DMS 273 treated with DMSO at 0.1 percent for 48 hours (cell line): ENCODE data around the gene MXRA7.
"Not testable (repeated sequence)": the region's sequence is repeated elsewhere in the genome, so short reads cannot be mapped to it uniquely, and the experiment has no call there.

Experiments
- DNase-seq: peaks from one replicate; lab custom pipeline; 2025; lab: John Stamatoyannopoulos, UW

MXRA7 gene, protein sequence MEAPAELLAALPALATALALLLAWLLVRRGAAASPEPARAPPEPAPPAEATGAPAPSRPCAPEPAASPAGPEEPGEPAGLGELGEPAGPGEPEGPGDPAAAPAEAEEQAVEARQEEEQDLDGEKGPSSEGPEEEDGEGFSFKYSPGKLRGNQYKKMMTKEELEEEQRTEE

GRCh38 chr17:76710863-76711611 lies at the start of gene MXRA7:
MXRA7 (minus strand) TSS chr17:76710965; CDS start chr17:76710946, 19 bp downstream.
- DNase-seq, result peak; percentile 30

GRCh38 chr17:76758570-76758969 lies 47.8 kb upstream of the MXRA7 start:
- no peak for DNase-seq

DNA sequence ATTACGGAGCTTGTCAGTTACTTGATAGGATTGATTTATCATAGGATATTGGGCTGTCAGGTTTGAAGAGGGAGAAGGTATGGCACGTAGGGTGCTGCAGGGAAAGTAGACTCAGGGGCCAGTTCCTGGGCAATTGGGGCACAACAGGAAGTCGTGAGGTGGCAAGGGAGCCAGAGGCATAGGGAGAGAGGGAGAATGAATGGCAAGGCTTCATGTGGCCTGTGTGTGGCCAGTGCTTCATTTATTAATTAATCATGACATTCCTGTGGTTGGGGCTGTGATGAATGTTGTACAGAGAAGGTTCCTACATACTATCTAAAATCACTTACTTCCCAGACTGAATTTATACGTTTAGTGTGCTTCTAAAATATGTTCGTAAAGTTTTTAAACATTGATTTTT lies 46.5 kb upstream of the MXRA7 start:
- no peak for DNase-seq

DNA sequence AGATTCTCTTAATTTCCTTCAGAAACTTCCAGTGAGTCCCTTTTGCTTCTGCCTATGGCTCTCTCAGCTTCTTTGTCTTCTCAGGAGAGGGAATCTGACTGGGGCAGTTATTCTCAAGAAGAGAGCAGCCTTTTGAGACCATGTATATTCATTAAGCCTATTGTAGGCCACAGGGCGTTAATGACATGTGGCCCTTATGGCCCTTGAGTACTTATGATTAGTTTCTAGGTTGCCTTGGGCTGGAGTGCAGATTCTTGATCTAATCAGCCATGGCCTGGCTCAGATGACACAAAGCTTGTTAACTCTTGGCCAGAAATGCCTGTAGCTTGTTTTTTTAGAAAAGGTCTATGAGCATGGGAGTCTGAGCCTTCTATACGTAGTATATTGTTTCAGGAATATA lies 44.5 kb upstream of the MXRA7 start:
- no peak for DNase-seq

DNA sequence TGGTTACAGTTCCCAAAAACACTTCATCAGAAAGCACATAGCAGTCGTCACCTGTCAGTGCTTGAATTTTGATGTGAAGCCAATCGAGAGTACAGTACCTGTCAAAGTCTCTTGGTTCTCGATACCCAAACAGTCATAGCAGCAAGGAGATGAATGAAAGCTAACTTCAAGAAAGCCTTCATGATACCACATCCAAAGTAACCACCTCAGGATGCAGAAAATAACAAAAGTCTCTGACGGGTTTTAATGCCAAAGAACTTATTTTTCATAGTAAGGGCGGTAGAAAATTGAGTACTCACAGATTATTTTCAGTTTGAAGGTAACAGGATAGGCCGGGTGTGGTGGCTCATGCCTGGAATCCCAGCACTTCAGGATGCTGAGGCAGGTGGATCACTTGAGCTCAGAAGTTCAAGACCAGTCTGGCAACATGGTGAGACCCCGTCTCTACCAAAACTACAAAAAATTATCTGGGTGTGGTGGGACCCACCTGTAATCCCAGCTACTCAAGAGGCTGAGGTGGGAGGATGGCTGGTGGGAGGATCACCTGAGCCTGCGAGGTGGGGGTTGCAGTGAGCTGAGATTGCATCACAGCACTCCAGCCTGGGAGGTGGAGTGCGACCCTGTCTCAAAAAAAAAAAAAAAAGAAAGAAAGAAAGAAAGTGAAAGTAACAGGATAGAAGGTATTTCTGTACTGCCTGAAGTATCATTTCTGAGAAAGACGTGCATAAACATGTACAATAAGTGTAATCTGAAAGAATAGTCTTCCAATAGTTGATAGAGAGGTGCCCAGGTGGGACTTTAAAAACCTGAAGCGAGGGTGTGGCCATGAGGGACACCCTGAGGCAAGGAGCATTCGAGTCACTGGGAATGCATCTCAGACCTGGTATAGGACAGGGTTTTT lies 42.5 kb upstream of the MXRA7 start:
- no peak for DNase-seq

- no peak for DNase-seq
Measured at GRCh38 chr17:76752006-76752405, 41.2 kb upstream of the MXRA7 start.

DNA sequence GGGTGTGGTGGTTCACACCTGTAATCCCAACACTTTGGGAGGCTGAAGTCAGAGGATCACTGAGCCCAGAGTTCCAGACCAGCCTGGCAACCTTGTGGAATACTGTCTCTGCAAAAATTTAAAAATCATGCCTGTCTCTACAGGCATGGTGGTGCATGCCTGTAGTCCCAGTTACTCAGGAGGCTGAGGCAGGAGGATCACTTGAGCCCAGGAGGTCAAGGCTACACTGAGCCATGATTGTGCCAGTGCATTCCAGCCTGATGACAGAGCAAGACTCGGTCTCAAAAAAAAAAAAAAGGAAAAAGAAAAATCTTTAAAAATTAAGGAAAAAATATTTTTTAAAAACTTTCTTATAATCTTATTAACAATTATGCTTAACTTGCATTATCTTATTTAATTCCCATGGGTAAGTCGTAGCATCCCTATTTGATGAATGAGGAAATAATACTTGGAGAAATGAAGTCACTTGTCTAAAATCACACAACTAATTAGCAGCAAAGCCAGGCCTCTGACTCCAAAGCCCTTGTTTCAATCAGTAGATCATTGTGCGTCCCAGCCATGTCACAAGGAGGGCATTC lies 40.7 kb upstream of the MXRA7 start:
- DNase-seq, result no peak

DNA sequence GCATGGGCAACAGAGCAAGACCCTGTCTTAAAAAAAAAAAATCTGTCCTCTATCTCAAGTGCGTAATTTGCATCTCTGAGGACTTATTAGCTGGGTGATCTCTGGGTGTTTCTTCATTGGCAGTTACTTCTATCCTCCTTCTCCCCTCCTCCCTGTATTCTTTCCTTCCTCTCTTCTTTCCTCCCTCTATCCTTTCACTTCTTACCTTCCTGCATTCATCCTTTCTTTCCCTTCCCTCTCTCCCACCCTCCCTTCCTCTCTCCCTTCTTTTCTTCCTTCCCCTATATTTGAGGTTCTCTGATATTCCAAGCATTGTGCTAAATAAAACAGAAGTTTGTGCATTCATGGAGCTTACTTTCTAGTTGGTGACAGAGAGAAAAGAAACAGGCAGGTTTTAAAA lies 37.9 kb upstream of the MXRA7 start:
- no peak for DNase-seq

DNA sequence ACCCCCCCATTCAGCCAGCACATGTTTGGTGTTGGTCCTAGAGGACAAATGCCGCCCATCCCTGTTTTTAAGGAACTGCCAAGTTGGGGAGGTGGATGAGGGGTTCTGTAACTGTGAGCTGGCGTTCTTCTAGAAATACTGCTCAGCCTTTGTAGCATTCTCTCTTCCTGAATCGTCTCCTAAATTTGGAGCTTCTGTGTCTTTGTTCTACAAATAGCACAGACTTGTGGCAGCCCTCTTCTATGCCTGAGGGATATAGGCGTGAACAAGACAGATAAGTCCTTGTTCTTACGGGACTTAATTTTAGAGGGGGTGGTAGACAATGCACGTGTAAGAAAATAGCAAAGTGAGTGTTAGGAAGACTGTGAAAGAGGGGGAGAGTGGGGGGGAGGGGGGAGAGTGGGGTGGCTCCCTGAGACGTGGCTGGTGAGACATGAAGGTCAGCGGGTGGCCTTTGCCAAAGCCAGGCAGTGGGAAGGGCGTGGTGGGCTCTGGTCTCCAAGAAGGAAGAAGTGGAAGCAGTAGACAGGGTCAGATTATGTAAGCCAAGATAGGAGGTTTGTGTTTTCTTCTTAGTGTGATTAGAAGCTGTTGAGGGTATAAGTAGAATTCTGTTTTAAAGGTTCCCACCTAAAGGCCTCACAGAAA lies 37.1 kb upstream of the MXRA7 start:
- no peak for DNase-seq

DNA sequence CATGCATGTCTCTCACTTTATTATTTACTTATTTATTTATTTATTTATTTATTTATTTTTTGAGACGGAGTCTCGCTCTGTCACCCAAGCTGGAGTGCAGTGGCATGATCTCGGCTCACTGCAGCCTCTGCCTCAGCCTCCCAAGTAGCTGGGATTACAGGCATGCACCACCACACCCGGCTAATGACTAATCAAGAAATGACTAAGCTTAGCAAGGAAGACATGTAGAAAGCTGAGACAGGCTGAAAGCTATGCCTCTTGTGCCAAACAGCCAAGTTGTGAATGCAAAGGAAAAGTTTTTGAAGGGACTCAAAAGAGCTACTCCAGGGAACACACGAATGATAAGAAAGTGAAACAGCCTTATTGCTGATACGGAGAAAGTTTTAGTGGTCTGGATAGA lies 35.0 kb upstream of the MXRA7 start:
- DNase-seq, result not testable (repeated sequence)

- DNase-seq, result no peak
Measured at GRCh38 chr17:76744747-76745146, 34.0 kb upstream of the MXRA7 start.

DNA sequence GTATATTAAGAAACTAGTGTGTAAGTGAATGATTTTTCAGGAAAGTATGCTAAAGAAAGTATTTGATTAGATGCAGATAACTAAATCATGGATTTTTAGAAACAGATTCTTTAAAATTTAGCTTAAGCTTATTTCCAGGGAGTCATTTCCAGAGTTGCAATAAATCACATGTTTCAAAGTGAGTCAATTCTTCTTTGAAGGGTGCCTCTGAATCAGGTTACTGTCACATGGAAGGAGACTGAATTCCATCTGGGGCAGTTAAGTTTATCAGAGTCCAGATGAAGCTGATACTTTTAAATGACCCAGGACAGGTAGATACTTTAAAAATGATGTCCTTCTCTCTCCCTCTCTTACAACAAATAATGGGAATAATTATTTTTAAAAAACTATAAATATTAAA lies 32.2 kb upstream of the MXRA7 start:
- DNase-seq, result no peak

- DNase-seq, result no peak
Measured at GRCh38 chr17:76740329-76741118, 29.8 kb upstream of the MXRA7 start.

DNA sequence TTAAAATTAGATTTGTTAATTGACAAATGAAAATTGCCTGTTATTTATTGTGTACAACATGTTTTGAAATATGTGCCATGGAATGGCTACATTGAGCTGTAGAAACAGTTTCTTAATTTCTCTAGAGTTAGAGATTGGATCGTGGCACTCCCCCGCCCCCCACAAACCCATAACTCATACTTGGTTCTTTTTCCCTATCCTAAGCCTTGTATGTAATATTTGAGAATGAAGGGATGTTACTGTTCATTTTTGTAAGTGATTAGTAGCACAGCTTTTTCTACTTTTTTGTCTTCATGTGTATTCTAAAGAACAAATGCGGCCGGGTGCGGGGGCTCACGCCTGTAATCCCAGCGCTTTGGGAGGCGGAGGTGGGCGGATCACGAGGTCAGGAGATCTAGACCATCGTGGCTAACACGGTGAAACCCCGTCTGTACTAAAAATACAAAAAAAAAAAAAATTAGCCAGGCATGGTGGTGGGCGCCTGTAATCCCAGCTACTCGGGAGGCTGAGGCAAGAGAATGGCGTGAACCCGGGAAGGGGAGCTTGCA lies 28.9 kb upstream of the MXRA7 start:
- DNase-seq, result not testable (repeated sequence)

GRCh38 chr17:76738468-76738850 lies 27.7 kb upstream of the MXRA7 start:
- no peak for DNase-seq

DNA sequence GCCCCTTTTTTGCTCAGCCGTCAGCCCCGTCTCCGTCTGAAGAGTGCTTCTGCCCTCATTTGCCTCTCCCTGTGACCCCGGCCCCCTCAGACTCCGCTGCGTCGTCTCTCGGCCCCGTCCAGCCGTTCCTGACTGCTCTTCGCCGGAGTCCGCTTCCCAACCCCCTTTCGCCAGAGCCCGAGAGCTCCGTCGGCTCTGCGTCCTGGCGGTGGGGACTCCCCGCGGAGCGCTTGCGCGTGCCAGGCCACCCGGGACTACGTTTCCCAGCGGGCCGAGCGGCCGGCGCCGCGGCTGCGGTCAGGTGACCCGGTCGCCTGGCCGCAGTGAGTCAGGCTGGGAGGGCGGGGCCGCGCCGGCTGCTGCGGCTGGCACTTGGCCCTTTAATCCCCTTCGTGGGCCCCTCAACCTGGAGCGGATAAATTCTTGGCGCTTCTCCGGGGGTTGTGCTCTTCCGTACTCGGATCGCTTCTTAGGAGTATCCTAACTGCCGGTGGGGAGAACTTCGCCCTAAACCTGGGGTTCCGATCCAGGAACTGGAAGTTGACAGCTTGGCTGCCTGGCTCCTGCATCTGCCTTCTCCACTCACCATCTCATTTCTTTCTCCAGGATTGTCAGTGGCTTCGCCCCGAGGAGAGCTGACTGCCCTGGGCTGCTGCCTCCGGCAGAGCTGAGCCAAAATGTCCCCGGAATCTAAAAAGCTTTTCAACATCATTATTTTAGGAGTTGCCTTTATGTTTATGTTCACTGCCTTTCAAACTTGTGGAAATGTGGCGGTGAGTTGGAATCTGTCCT lies 27.1 kb upstream of the MXRA7 start, which contains the start of gene MFSD11:
Gene MFSD11 (plus strand): TSS at position 444 of the 792 bp plus-strand sequence. CDS start 234 bp downstream, at position 678.
- DNase-seq, result peak; percentile 90

GRCh38 chr17:76737082-76737675 lies 26.4 kb upstream of the MXRA7 start, which contains the start of gene SRSF2:
SRSF2 (minus strand) TSS chr17:76737331; CDS start chr17:76737160, 171 bp downstream.
- DNase-seq, result peak; percentile 97

GRCh38 chr17:76736349-76737081 lies 25.8 kb upstream of the MXRA7 start:
- DNase-seq, result no peak
